Putamen (tissue), 1 donor: ENCODE data around the gene APOB.

ENCODE experiments used
- DNase-seq: peaks from one replicate; pipeline ENCODE4 v3.0.0-alpha.2; 2016; ENCODE audit warnings: low spot score

The APOB gene

DNA sequence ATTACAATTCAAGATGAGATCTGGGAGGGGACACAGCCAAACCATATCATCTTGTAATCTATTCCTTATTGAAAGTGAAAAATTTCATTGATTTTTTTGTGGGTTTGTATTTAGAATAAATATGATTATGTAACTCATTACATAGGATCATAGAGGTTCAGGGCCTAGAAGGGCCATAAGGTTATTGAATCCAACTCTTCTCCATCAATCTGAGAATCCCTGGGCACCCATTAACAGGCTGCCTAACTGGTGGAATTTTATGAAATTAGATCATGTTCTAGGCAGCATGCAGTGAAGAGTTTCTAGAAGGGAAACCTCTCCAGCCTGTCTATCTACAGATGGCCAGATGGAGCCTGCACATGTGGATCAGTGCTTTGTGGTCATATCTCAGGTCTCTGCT lies 6.3 kb upstream of the APOB start:
- no peak for DNase-seq

- DNase-seq, result no peak
These were observed 3.5 kb upstream of the APOB start for GRCh38 chr2:21047141-21048009.

GRCh38 chr2:21046506-21046905 lies 2.6 kb upstream of the APOB start:
- DNase-seq, result no peak

DNA sequence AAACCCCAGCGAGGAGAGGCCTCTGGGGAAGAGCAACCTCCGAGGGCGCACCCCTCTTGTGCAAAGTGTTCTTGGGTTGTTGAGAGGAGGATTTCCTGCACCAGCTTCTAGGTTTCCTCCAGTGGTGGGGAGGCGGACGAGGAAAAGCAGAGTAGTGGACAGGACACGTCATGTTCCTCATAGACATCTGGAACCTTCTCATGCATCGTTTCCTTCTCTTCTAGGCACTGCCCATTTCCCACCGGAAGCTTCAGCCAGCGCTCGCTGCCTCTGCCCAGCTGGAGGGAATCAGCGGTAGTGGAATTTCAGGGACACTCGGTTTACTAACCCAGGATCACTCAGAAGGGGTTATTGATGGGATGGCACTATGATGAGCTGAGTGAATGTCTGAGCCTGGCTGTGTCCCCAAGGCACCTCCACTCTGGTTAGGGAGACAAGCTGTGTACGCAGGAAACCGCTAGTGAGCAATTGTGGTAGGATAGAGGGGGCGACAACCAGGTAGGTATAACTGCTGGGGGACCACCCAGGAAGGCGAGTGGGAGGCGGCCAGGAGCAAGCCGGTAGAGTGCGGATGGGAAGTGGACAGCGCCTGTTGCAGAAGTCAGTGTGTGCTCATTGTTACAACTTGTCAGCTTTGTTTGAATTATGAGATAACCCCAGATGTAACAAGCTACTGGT lies 960 bp upstream of the APOB start:
- DNase-seq, result no peak

DNA sequence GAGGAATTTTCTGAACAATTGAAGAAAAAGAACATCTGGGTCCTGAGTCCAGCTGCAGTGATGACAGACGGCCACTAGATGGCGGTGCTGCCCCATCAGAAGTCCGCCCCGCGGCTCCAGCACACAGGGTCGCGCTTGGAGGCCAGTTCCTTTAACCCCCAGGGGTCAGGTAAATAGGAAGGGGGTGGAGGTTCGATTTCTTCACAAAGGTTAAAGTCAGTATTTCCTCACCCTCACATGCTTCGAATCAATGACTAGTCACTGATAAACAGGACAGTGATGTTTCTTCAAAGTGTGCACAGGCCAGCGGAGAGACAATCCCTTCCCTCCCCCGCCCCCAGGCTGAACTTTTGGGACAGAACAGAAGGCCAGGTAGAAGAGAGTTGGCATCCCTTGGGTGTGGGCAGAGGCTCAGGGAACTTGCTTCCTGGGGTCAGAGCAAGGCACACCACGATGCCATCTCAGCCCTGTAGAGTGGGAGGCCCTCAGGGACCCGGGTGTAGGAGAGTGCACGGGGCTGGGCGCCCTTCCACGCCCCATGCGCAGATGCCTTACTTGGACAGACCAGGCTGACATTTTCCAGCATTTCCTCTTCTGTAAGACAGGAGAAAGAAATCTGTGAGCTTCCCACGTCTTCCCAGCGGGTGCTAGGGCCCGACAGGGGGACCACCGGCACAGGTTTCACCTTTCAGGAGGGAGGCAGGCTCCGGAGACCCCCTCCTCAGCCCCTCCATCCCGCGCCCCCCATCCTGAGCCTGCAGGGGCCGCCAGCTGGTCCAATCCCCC lies 722 bp downstream of the APOB start:
- DNase-seq, result peak; percentile 24

- no peak for DNase-seq
These were observed 1.2 kb downstream of the APOB start for GRCh38 chr2:21042708-21042957.

DNA sequence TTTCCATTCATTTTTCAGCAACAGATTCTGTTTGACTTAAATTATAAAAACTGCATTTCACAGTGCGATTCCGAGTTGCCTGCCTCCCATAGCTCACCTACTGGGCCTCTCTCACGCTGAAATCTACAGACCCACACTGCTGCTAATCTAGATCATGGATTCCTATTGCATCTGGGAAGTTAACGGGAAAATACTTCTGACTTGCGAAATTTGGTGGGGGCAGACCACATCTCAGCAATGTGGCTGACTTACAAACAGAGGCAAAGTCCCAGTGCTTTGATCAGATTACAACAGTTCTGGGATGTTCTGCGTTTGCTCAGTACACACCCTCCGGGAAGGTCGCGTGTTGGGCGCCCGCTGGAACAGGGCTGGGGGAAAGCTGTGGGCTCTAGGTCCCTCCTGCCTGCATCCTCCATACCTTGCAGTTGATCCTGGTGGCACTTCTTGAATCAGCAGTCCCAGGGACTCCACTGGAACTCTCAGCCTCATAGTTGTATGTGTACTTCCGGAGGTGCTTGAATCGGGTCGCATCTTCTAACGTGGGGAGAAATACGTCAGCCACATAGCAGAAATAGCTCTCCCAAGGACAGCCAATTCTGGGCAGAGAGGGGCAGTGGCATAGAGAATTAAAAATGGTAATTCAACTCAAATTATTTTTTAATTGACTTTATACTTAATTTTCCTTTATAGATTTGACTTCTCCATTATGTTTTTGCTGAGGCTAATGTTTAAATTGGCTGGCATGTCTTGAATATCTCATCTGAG lies 1.7 kb downstream of the APOB start:
- no peak for DNase-seq

GRCh38 chr2:21041462-21041861 lies 2.4 kb downstream of the APOB start:
- no peak for DNase-seq

DNA sequence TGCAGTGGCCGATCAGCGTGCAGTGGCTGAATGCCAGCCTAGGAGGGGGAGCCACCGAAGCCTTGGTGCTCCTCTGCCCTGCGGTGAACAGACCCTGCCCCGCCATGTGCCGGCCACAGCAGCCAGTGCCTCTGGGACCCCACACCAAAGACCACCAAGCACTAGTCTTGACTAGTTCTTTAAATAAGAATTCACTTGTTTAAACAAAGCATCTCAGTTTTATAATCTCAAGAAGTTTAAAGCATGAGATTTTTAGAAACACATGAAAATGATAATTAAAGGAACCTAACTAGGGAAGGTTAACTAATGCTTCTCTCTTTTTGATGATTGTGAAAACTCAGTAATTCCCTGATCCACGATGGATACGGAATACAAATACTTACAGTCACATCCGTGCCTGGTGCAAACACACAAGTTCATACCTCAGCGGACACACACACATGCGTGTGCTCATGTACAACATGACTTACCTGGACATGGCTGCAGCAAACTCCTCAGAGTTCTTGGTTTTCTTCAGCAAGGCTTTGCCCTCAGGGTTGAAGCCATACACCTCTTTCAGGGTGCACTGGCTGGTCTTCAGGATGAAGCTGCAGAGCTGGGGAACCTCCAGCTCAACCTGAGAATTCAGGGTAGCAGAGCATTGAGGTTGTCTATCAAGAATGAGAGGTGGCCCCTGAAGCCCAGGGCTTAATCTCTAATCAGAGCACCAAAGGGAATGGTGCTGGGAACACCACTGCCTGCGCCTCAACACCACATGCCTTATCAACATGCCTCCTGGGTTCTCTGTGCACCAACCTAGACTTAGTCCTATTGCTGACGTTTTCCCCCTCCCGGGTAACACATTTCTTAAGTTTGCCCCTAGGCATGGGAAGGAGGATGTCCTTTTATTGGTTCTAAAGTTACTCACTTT lies 3.1 kb downstream of the APOB start:
- DNase-seq, result no peak

- DNase-seq, result no peak
These were observed 3.9 kb downstream of the APOB start for GRCh38 chr2:21039979-21040467.

GRCh38 chr2:21039080-21039556 lies 4.8 kb downstream of the APOB start:
- no peak for DNase-seq

DNA sequence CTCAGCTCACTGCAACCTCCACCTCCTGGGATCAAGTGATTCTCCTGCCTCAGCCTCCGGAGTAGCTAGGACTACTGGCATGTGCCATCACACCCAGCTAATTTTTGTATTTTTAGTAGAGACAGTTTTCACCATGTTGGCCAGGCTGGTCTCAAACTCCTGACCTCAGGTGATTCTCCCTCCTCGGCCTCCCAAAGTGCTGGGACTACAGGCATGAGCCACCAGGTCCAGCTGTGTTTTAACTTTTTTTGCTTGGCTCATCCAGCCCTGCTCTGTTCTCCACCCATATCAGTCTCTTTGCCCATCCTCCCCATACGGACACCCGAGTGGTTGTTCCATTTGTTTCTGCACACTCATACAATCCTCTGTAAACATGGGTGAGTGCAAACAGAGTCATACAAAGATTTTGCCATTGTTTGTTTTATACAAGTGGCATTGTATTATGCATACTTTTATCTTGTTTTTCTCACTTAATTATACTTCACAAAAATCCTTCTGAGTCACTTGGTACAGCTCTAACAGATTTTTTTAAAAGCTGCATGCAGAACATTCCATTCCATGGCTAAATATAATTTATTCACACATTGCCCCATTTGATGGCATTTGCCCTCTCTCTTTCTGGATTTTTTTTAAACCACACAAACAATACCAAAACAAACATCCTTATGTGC lies 5.3 kb downstream of the APOB start:
- no peak for DNase-seq

DNA sequence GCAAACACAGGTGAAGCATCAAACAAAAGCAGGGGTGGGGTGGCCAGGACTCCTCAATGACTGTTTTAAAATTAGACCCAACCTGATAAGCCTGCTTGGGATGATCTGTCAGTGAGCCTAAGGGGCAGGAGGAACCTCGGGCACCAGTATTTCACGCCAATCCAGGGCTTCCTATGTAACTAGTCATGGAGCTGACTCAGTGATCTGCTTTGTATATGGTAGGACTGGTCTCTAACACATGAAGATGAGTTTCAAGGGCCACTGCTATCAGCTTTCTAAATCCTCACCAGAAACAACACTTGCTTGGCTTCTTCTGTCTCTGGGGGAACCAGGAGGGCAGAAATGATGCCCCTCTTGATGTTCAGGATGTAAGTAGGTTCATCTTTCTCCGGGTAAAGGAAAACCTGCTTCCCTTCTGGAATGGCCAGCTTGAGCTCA lies 6.2 kb downstream of the APOB start:
- DNase-seq, result no peak

DNA sequence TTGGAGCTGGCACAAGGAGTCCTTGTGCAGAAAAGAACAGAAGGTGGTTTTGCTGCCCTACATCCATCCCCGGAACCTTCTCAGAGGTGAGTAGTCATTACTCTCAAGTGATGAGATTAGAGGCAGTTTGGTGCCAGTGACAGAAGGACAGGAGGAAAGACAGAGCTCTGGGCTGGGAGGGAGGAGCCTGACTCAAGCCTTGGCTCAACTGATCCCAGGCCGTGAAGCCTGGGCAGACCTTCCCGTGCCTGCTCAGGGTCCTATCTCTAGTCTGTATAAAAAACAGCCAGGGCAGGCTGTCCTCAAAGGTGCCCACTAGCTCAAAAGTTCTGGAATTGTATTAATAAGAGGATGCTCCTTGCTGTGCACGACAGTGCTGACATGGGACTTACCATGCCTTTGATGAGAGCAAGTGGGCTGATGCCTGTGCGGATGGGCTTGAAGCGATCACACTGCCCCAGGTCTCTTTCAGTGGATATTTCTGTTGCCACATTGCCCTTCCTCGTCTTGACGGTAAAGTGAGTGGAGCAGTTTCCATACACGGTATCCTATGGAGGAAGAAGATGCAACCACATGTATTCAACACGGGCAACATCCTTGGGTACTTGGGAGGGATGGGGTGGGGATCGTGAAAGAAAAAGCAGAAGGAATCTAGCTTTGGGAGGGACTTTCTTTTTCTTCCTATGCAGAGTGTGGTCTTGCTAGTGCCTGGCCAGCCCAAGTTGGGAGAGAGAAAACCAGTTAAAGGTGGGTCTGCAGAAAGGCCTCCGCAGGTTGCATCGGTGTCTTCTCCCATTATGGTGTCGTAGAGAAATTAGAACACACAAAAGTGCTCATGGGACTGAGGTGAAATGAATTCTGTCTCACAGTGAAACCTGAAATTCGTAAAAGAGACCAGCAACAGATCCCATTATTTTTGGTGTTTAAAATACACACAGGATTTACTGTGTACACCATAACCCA lies 6.9 kb downstream of the APOB start:
- DNase-seq, result no peak

- no peak for DNase-seq
These were observed 7.7 kb downstream of the APOB start for GRCh38 chr2:21035974-21036707.

GRCh38 chr2:21035282-21035973 lies 8.4 kb downstream of the APOB start:
- no peak for DNase-seq

GRCh38 chr2:21034972-21035279 lies 8.9 kb downstream of the APOB start:
- DNase-seq, result no peak
